ENCODE results near the gene PCYT2. TPM values are rescaled to one million over a fixed set of nuclear protein-coding genes. Genes with fewer than 3 reads are reported as not detected.

Gene PCYT2
- total RNA-seq, 2 experiments from 2014 or later, result 28.8 to 29.7 TPM

- Mint-ChIP-seq H3K36me3 (peaks cover 5% of the 10 kb centered on the region), H3K27me3 (no peaks in the 10 kb centered on the region)
- CTCF ChIA-PET, result no interaction called here
These were observed 4.6 kb downstream of the PCYT2 start for GRCh38 chr17:81906476-81907218.

GRCh38 chr17:81905993-81906392 lies 5.2 kb downstream of the PCYT2 start:
- Mint-ChIP-seq H3K27ac (no peak overlapping the region), H3K9me3 (no peaks in the 10 kb centered on the region), H3K27me3 (peaks cover 5% of the 10 kb centered on the region), H3K4me1 (ENCODE audit: low read depth) (peaks cover 9% of the 10 kb centered on the region), H3K4me3 (no peak overlapping the region), H3K36me3 (peaks cover 8% of the 10 kb centered on the region)
- ChIA-PET CTCF (no interaction called here), POLR2A (no interaction called here)
- DNase-seq, result no peak
- intact Hi-C loops (cut with micrococcal nuclease), result no loop called here

More at GRCh38 chr17:81906476-81907218, 4.6 kb downstream of the PCYT2 start:
- intact Hi-C loops (cut with micrococcal nuclease), result no loop called here
- POLR2A ChIA-PET, result no interaction called here
- Mint-ChIP-seq H3K4me1 (ENCODE audit: low read depth) (peaks cover 4% of the 10 kb centered on the region), H3K27ac (no peak overlapping the region), H3K9me3 (no peaks in the 10 kb centered on the region), H3K4me3 (no peak overlapping the region)
- DNase-seq, result no peak

GRCh38 chr17:81905424-81905875 lies 5.7 kb downstream of the PCYT2 start:
- Mint-ChIP-seq H3K4me1 (ENCODE audit: low read depth) (peaks cover 12% of the 10 kb centered on the region), H3K4me3 (no peak overlapping the region), H3K27ac (no peak overlapping the region), H3K36me3 (peaks cover 8% of the 10 kb centered on the region), H3K27me3 (peaks cover 8% of the 10 kb centered on the region), H3K9me3 (no peaks in the 10 kb centered on the region)
- no peak for DNase-seq
- CTCF ChIA-PET, result no interaction called here
- intact Hi-C loops (cut with micrococcal nuclease), result no loop called here
- POLR2A ChIA-PET, result no interaction called here

- H3K4me1 Mint-ChIP-seq (ENCODE audit: low read depth), result peaks cover 8% of the 10 kb centered on the region
- peaks cover 15% of the 10 kb centered on the region for H3K36me3 Mint-ChIP-seq
- no peaks in the 10 kb centered on the region for H3K9me3 Mint-ChIP-seq
- intact Hi-C loops (cut with micrococcal nuclease), result no loop called here
- no peak overlapping the region for H3K27ac Mint-ChIP-seq
- CTCF ChIA-PET, result no interaction called here
- POLR2A ChIA-PET, result no interaction called here
- no peak for DNase-seq
- H3K27me3 Mint-ChIP-seq, result peaks cover 8% of the 10 kb centered on the region
- H3K4me3 Mint-ChIP-seq, result no peak overlapping the region
These were observed 6.4 kb downstream of the PCYT2 start for GRCh38 chr17:81904600-81905423.

GRCh38 chr17:81903896-81904599 lies 7.2 kb downstream of the PCYT2 start:
- intact Hi-C loops (cut with micrococcal nuclease), result no loop called here
- Mint-ChIP-seq H3K9me3 (no peaks in the 10 kb centered on the region), H3K36me3 (peaks cover 17% of the 10 kb centered on the region), H3K27ac (no peak overlapping the region), H3K4me3 (no peak overlapping the region), H3K4me1 (ENCODE audit: low read depth) (peaks cover 8% of the 10 kb centered on the region), H3K27me3 (peaks cover 8% of the 10 kb centered on the region)
- no peak for DNase-seq
- POLR2A ChIA-PET, result no interaction called here
- CTCF ChIA-PET, result no interaction called here

- Mint-ChIP-seq H3K36me3 (peaks cover 16% of the 10 kb centered on the region), H3K9me3 (no peaks in the 10 kb centered on the region), H3K4me1 (ENCODE audit: low read depth) (peaks cover 8% of the 10 kb centered on the region), H3K27ac (no peak overlapping the region), H3K27me3 (peaks cover 8% of the 10 kb centered on the region), H3K4me3 (no peak overlapping the region)
- ChIA-PET POLR2A (no interaction called here), CTCF (no interaction called here)
- intact Hi-C loops (cut with micrococcal nuclease), result no loop called here
- no peak for DNase-seq
These were observed 7.8 kb downstream of the PCYT2 start for GRCh38 chr17:81903415-81903831.

- ChIA-PET POLR2A (no interaction called here), CTCF (no interaction called here)
- H3K27ac Mint-ChIP-seq, result no peak overlapping the region
- intact Hi-C loops (cut with micrococcal nuclease), result no loop called here
- no peaks in the 10 kb centered on the region for H3K9me3 Mint-ChIP-seq
- no peak for DNase-seq
- H3K36me3 Mint-ChIP-seq, result peaks cover 21% of the 10 kb centered on the region
- H3K4me1 Mint-ChIP-seq (ENCODE audit: low read depth), result peaks cover 8% of the 10 kb centered on the region
- H3K4me3 Mint-ChIP-seq, result no peak overlapping the region
- peaks cover 8% of the 10 kb centered on the region for H3K27me3 Mint-ChIP-seq
These were observed 8.4 kb downstream of the PCYT2 start for GRCh38 chr17:81902653-81903414.

- ChIA-PET CTCF (no interaction called here), POLR2A (interaction anchor here (0.6 kb wide), 1 partner anchor 47 kb away, joined by 4 read pairs; no protein-coding TSS in a partner anchor)
- Mint-ChIP-seq H3K27me3 (peaks cover 8% of the 10 kb centered on the region), H3K9me3 (no peaks in the 10 kb centered on the region), H3K27ac (no peak within 1 kb of the TSS), H3K4me3 (no peak within 1 kb of the TSS), H3K4me1 (ENCODE audit: low read depth) (peaks cover 8% of the 10 kb centered on the region), H3K36me3 (peaks cover 23% of the 10 kb centered on the region)
- intact Hi-C loops (cut with micrococcal nuclease), result no loop called here
- no peak for DNase-seq
These were observed 9.1 kb downstream of the PCYT2 start, which contains the start of gene NPB for GRCh38 chr17:81902023-81902652. NPB (plus strand) TSS chr17:81902238; CDS start chr17:81902278, 40 bp downstream.

GRCh38 chr17:81901167-81902022 lies 9.8 kb downstream of the PCYT2 start:
- ChIA-PET CTCF (no interaction called here), POLR2A (interaction anchor here (0.6 kb wide), 1 partner anchor 46 kb away, joined by 4 read pairs; no protein-coding TSS in a partner anchor)
- Mint-ChIP-seq H3K36me3 (peaks cover 21% of the 10 kb centered on the region), H3K9me3 (no peaks in the 10 kb centered on the region), H3K27ac (no peak overlapping the region), H3K27me3 (peaks cover 8% of the 10 kb centered on the region), H3K4me3 (no peak overlapping the region), H3K4me1 (ENCODE audit: low read depth) (peaks cover 8% of the 10 kb centered on the region)
- intact Hi-C loops (cut with micrococcal nuclease), result no loop called here
- no peak for DNase-seq

- intact Hi-C loops (cut with micrococcal nuclease), result no loop called here
- POLR2A ChIA-PET, result no interaction called here
- DNase-seq, result no peak
- peaks cover 8% of the 10 kb centered on the region for H3K4me1 Mint-ChIP-seq (ENCODE audit: low read depth)
- H3K27me3 Mint-ChIP-seq, result peaks cover 8% of the 10 kb centered on the region
- H3K9me3 Mint-ChIP-seq, result no peaks in the 10 kb centered on the region
- H3K4me3 Mint-ChIP-seq, result no peak overlapping the region
- peaks cover 25% of the 10 kb centered on the region for H3K36me3 Mint-ChIP-seq
- CTCF ChIA-PET, result no interaction called here
- no peak overlapping the region for H3K27ac Mint-ChIP-seq
These were observed 10.9 kb downstream of the PCYT2 start for GRCh38 chr17:81900181-81900820.

Data from activated CD4-positive, alpha-beta memory T cell treated with anti-CD3 and anti-CD28 coated beads for 36 hours (primary cell).